Left lung (tissue), 10 donors: ENCODE data around the gene TMC1. TPM values are rescaled to one million over a fixed set of nuclear protein-coding genes. Genes with fewer than 3 reads are reported as not detected.

Experiments
- ATAC-seq: fragments of 200-7000 bp; cut with Tn5 transposase; one replicate; pipeline ENCODE4 v1.9.1; 2020; ENCODE audit warnings: moderate library complexity
- DNase-seq, 4 donors: peaks; one replicate each; pipeline ENCODE4 v3.0.0-alpha.2; 2013 to 2020
- H3K27ac ChIP-seq, 2 donors: fragments of 200-600 bp; sonication (generic) in 1 of 2; one replicate each; pipeline versions ENCODE4 v1.5.0 to v1.8.0; 2020 to 2021
- H3K27me3 ChIP-seq, 2 donors: fragments of 200-600 bp; sonication (generic) in 1 of 2; one replicate each; pipeline versions ENCODE4 v1.5.0 to v1.8.0; 2020 to 2021
- H3K36me3 ChIP-seq, 2 donors: fragments of 200-600 bp; sonication (generic) in 1 of 2; one replicate each; pipeline versions ENCODE4 v1.5.0 to v1.8.0; 2020 to 2021
- H3K4me1 ChIP-seq, 2 donors: fragments of 200-600 bp; one replicate each; pipeline ENCODE4 v1.8.0; 2021
- H3K4me3 ChIP-seq, 2 donors: fragments of 200-600 bp; sonication (generic) in 1 of 2; one replicate each; pipeline versions ENCODE4 v1.5.0 to v1.8.0; 2020 to 2021; ENCODE audit warnings: mild to moderate bottlenecking in 1 of 2
- H3K9me3 ChIP-seq, 2 donors: fragments of 200-600 bp; sonication (generic) in 1 of 2; one replicate each; pipeline versions ENCODE4 v1.5.0 to v1.8.0; 2020 to 2021
- CTCF ChIP-seq, 2 donors: fragments of 200-600 bp; sonication (generic) in 1 of 2; IDR thresholded peaks; one replicate each; pipeline versions ENCODE4 v1.5.0 to v1.8.0; 2021; ENCODE audit warnings: antibody characterized with exemption in 2 of 2
- intact Hi-C, 2 donors: fragments of 100-400 bp; cut with DNase I; formaldehyde crosslinking; loops; one replicate each; pipeline versions ENCODE4 v1.11.2 to v1.14.2; 2022
- polyA plus RNA-seq, 6 donors: library from polyadenylated mRNA; unstranded; fragments of 120-200 nt; gene quantifications; one replicate each; pipeline ENCODE4 v1.2.1, GENCODE V29; 2013; ENCODE audit not compliant: insufficient read length in 6 of 6
- total RNA-seq, 2 donors: library from RNA; stranded (reverse); fragmentation: NEBNext Ultra II Directional; extraction: Animal tissue kit (Norgen Biotek cat#: 25700); gene quantifications; one replicate each; pipeline ENCODE4 v1.2.1, GENCODE V29; 2021
- donor health status: DM: no; HTN: yes; CAD: no.
- donor health status: DM: no; HTN: no; CAD: no.

The TMC1 gene
- total and polyA plus RNA-seq, 8 donors = 0.26 to 0.81 (median 0.55) TPM; not detected in 1

GRCh38 chr9:72733895-72734294 lies 212.5 kb downstream of the TMC1 start:
- ATAC-seq = no peak
- Histone ChIP-seq H3K9me3 (no peaks in the 10 kb centered on the region), H3K36me3 (no peaks in the 10 kb centered on the region), H3K27ac (no peak overlapping the region), H3K4me1 (peaks cover 0 to 6% of the 10 kb centered on the region in 2 donors), H3K4me3 (no peak overlapping the region), H3K27me3 (no peaks in the 10 kb centered on the region)
- no peak for TF ChIP-seq CTCF (IDR thresholded peaks at IDR 0.05)
- intact Hi-C loops = no loop called here
- DNase-seq = no peak

DNA sequence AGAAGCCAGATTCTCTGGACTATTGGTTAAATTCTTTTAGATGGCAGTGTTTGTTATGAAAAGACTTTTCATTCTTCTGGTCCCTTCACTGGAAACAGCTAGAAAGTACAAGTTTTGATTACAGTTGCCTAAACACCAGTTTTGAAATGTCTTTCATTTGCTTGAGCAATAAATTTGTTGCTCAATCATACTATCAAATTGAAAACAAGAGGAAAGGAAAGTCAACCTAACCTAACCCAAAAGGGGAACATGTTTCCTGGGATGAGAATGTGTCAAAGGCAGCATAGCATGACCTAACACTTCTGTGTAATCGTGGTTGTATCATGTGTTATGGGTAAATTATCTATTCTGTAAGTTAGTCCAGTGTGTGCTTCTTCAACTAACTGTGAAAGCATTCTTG lies 213.2 kb downstream of the TMC1 start:
- DNase-seq (no peak), ATAC-seq (no peak)
- no peaks in the 10 kb centered on the region for H3K27me3 ChIP-seq
- no peaks in the 10 kb centered on the region for H3K36me3 ChIP-seq
- no peaks in the 10 kb centered on the region for H3K9me3 ChIP-seq
- no peak overlapping the region for H3K4me3 ChIP-seq
- H3K27ac ChIP-seq = no peak overlapping the region
- TF ChIP-seq CTCF (IDR thresholded peaks at IDR 0.05) = no peak
- intact Hi-C loops = no loop called here
- H3K4me1 ChIP-seq = peaks cover 0 to 6% of the 10 kb centered on the region in 2 donors

DNA sequence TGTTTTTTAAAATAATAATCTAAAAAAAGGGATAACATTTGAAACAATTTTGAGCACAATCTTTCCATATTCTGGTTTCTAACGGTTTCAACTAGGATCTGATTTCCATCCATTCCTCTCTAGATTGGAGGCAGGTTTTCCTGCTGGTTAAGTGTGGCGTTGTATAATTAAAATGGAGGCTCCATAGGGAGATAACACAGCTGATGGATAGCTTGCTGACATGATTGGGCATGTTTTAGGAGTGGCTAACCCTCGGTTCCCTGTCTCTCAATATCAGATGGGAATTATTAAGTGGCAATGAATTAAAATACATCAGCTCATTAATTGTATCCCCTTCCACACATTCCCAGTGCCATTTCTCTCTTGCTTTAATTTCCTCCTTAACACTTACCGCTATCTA lies 222.4 kb downstream of the TMC1 start:
- TF ChIP-seq CTCF (IDR thresholded peaks at IDR 0.05) = no peak
- Histone ChIP-seq H3K36me3 (no peaks in the 10 kb centered on the region), H3K4me1 (no peaks in the 10 kb centered on the region), H3K27ac (no peak overlapping the region), H3K27me3 (no peaks in the 10 kb centered on the region), H3K4me3 (no peak overlapping the region), H3K9me3 (no peaks in the 10 kb centered on the region)
- intact Hi-C loops = no loop called here
- ATAC-seq (no peak), DNase-seq (no peak)

DNA sequence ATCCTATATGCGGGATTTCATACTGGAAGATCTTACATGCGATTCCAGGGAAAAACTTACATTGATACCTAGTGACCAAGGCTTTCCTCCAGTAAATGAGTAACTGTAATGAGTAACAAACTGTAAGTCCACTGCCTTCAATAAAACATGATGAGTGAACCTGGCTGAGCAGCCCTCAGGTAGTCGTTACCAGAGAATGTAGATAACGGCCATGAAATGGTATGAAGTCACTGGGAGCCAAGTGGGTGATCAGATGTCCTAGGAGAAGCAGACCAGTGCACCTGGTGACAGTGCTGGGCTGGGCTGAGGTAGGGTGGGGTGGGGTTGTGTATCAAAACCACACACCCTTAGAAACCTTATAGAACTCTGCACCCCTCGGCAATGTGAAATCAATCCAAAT lies 227.9 kb downstream of the TMC1 start:
- Histone ChIP-seq H3K27me3 (no peaks in the 10 kb centered on the region), H3K27ac (no peak overlapping the region), H3K4me1 (no peaks in the 10 kb centered on the region), H3K4me3 (no peak overlapping the region), H3K9me3 (no peaks in the 10 kb centered on the region), H3K36me3 (no peaks in the 10 kb centered on the region)
- no peak for ATAC-seq
- no peak for DNase-seq
- intact Hi-C loops = no loop called here
- no peak for TF ChIP-seq CTCF (IDR thresholded peaks at IDR 0.05)

DNA sequence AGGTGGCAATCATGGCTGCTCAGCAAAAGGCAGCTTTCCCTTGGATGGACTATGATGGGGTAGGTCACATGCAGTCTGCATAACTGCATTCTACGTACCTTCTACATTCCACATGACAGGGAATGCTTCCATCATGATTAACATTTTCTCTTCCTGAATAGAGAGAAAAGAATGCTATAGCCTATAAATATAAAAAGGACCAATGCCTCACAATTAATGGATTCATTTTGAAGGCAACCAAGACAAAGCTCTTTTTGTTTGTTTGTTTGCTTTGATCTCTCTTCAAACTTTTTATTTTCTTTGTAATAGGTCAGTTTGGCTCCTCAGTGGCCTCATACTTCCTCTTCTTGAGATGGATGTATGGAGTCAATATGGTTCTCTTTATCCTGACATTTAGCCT lies 230.1 kb downstream of the TMC1 start:
- no peaks in the 10 kb centered on the region for H3K4me1 ChIP-seq
- TF ChIP-seq CTCF (IDR thresholded peaks at IDR 0.05) = no peak
- H3K9me3 ChIP-seq = no peaks in the 10 kb centered on the region
- no peaks in the 10 kb centered on the region for H3K27me3 ChIP-seq
- DNase-seq = no peak
- no peaks in the 10 kb centered on the region for H3K36me3 ChIP-seq
- no peak overlapping the region for H3K27ac ChIP-seq
- no peak overlapping the region for H3K4me3 ChIP-seq
- no peak for ATAC-seq
- intact Hi-C loops = loop anchor here in 1 of 2 donors (10.0 kb wide), 1 partner anchor 457 kb away; no protein-coding TSS in a partner anchor
